ENCODE data around the gene FAM53A.

Gene FAM53A

GRCh38 chr4:1593881-1594345 lies 90.2 kb downstream of the FAM53A start:
- DNase-seq (ENCODE audit: low read depth in 2 of 2): no peak

GRCh38 chr4:1593458-1593857 lies 90.7 kb downstream of the FAM53A start:
- DNase-seq (ENCODE audit: low read depth in 2 of 2): no peak

- no peak for DNase-seq (ENCODE audit: low read depth in 2 of 2)
Measured at GRCh38 chr4:1592709-1593417, 91.2 kb downstream of the FAM53A start.

GRCh38 chr4:1592068-1592708 lies 91.9 kb downstream of the FAM53A start:
- no peak for DNase-seq (ENCODE audit: low read depth in 2 of 2)

GRCh38 chr4:1591107-1591506 lies 93.0 kb downstream of the FAM53A start:
- no peak for DNase-seq (ENCODE audit: low read depth in 2 of 2)

- no peak for DNase-seq (ENCODE audit: low read depth in 2 of 2)
Measured at GRCh38 chr4:1590244-1590643, 93.9 kb downstream of the FAM53A start.

All from stimulated activated CD8-positive, alpha-beta memory T cell treated with anti-CD3 and anti-CD28 coated beads, Interleukin-15, amount 100 ng/mL, for 48 hours (primary cell).